Type B pancreatic cell (in vitro differentiated cells): Measurements from ENCODE around the gene SERINC5. TPM values are rescaled to one million over a fixed set of nuclear protein-coding genes. Genes with fewer than 3 reads are reported as not detected.
"Not testable (repeated sequence)": the region's sequence is repeated elsewhere in the genome, so short reads cannot be mapped to it uniquely, and the experiment has no call there.

Experiments
- DNase-seq: peaks from one replicate; pipeline ENCODE4 v3.0.0; 2021; ENCODE audit warnings: mixed read lengths; ENCODE audit not compliant: unreplicated experiment; ENCODE audit errors: extremely low spot score
- H3K27ac Mint-ChIP-seq: 2 replicates; pipeline ENCODE4 v1.8.0; 2021; ENCODE audit warnings: mild to moderate bottlenecking, mixed read lengths
- H3K27me3 Mint-ChIP-seq: 2 replicates; pipeline ENCODE4 v1.8.0; 2021; ENCODE audit warnings: mixed read lengths
- H3K36me3 Mint-ChIP-seq: 2 replicates; pipeline ENCODE4 v1.8.0; 2021; ENCODE audit warnings: mixed read lengths
- H3K4me1 Mint-ChIP-seq: one replicate; pipeline ENCODE4 v1.8.0; 2021; ENCODE audit warnings: mixed read lengths; ENCODE audit not compliant: unreplicated experiment
- H3K4me3 Mint-ChIP-seq: 2 replicates; pipeline ENCODE4 v1.8.0; 2021; ENCODE audit warnings: mild to moderate bottlenecking, mixed read lengths
- H3K9me3 Mint-ChIP-seq: 2 replicates; pipeline ENCODE4 v1.8.0; 2021; ENCODE audit warnings: mixed read lengths
- long read RNA-seq: library from polyadenylated mRNA; unstranded; transcript quantifications from one replicate; pipeline ENCODE4 v2.0.0, GENCODE V29; 2020
- total RNA-seq: library from RNA; stranded (reverse); gene quantifications from 2 replicates; pipeline ENCODE4 v1.2.1, GENCODE V29; 2021; ENCODE audit warnings: low replicate concordance
- TF ChIP-seq, protein P1 (sequence below): fragments of 200-600 bp; sonication (generic); conservative IDR thresholded peaks from 2 replicates; pipeline ENCODE4 v1.5.0; 2021; ENCODE audit warnings: antibody characterized with exemption, mild to moderate bottlenecking

SERINC5 gene
- 59.0 and 161 TPM in 2 replicates for total RNA-seq
- long read RNA-seq, full-length matches to known transcripts = 59 of 119 reads
- long read RNA-seq, partial matches to known transcripts = 16 of 119 reads
- long read RNA-seq, other reads (novel, unspliced or antisense) = 44 of 119 reads

DNA sequence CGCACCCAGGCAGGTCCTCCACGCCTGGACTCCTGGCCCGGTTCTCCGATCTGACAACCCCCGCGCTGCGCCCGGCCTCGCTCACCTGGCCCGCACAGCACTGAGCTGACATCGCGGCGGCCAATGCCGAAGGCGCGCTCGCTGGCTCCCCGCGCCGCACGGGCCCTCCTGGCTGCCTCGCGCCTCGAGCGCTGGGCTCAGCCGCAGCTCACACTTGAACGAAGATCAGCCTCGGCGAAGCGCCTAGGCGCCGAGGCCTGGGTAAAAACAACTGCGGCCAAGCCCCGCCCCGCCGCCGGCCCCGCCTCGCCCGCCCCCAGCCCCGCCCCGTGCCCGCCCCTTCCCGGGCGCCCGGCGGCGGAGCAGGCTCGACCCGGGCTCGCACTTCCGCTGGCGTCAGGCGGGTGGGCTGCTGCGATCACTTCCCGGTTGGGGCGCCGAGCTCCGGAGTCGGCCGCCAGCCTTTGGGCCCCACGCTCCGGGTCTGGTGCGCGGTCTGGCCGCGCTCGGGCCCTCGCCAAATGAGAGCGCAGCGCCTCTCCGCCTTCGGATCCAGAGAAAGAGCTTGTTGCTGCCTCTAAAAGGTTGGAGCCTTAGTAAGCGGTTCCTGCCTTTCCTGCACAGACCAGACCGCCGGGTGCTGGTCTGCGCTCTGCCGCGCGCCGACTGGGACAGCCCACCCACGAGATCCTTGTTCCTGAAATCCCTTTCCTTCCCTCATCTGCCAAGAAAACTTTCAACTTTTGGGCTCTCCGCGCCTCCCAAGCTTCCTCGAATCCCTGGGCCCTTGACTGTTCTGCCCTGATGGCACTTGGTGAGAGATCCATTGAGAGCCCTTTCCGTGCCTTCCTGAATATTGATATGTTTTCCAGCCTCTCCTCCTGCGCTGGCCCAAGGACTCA lies at the start of gene SERINC5:
TSS of gene SERINC5 (minus strand) at position 238 of the 902 bp plus-strand sequence. CDS start at position 112, 126 bp downstream.
- H3K36me3 Mint-ChIP-seq = peaks cover 7% of the 10 kb centered on the region
- H3K4me3 Mint-ChIP-seq = peak within 1 kb of the TSS; percentile 97
- no peaks in the 10 kb centered on the region for H3K9me3 Mint-ChIP-seq
- H3K27ac Mint-ChIP-seq = peak within 1 kb of the TSS; percentile 98
- H3K4me1 Mint-ChIP-seq = peaks cover 32% of the 10 kb centered on the region
- no peaks in the 10 kb centered on the region for H3K27me3 Mint-ChIP-seq
- DNase-seq = peak; percentile 84
- TF ChIP-seq, protein P1, sequence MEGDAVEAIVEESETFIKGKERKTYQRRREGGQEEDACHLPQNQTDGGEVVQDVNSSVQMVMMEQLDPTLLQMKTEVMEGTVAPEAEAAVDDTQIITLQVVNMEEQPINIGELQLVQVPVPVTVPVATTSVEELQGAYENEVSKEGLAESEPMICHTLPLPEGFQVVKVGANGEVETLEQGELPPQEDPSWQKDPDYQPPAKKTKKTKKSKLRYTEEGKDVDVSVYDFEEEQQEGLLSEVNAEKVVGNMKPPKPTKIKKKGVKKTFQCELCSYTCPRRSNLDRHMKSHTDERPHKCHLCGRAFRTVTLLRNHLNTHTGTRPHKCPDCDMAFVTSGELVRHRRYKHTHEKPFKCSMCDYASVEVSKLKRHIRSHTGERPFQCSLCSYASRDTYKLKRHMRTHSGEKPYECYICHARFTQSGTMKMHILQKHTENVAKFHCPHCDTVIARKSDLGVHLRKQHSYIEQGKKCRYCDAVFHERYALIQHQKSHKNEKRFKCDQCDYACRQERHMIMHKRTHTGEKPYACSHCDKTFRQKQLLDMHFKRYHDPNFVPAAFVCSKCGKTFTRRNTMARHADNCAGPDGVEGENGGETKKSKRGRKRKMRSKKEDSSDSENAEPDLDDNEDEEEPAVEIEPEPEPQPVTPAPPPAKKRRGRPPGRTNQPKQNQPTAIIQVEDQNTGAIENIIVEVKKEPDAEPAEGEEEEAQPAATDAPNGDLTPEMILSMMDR = no peak

DNA sequence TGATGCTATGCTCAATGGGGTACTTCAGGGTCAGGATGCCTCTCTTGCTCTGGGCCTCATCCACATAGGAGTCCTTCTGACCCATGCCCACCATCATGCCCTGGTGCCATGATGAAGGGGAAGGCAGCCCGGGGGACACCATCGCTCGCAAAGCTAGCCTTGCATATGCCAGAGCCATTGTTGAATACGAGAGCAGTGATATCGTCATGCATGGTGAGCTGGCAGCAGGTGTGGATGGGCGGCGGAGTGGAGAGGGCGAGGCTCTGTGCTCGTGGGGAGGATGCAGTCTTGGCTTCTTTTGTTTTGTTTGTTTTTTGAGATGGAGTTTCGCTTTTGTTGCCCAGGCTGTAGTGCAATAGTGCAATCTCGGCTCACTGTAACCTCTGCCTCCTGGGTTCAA lies 46.8 kb upstream of the SERINC5 start:
- no peaks in the 10 kb centered on the region for H3K36me3 Mint-ChIP-seq
- no peak for DNase-seq
- H3K27me3 Mint-ChIP-seq = no peaks in the 10 kb centered on the region
- H3K27ac Mint-ChIP-seq = no peak overlapping the region
- TF ChIP-seq, protein P1 = no peak
- H3K4me1 Mint-ChIP-seq = no peaks in the 10 kb centered on the region
- no peak overlapping the region for H3K4me3 Mint-ChIP-seq
- H3K9me3 Mint-ChIP-seq = peaks cover 5% of the 10 kb centered on the region

DNA sequence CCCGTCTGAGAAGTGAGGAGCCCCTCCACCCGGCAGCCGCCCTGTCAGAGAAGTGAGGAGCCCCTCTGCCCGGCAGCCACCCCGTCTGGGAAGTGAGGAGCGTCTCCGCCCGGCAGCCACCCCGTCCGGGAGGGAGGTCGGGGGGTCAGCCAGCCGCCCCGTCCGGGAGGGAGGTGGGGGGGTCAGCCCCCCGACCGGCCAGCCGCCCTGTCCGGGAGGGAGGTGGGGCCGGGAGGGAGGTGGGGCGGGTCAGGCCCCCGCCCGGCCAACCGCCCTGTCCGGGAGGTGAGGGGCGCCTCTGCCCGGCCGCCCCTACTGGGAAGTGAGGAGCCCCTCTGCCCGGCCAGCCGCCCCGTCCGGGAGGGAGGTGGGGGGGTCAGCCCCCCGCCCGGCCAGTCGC lies 45.5 kb upstream of the SERINC5 start:
- DNase-seq, H3K27ac Mint-ChIP-seq, H3K27me3 Mint-ChIP-seq, H3K4me1 Mint-ChIP-seq, H3K36me3 Mint-ChIP-seq, H3K9me3 Mint-ChIP-seq, H3K4me3 Mint-ChIP-seq: not testable (repeated sequence)

DNA sequence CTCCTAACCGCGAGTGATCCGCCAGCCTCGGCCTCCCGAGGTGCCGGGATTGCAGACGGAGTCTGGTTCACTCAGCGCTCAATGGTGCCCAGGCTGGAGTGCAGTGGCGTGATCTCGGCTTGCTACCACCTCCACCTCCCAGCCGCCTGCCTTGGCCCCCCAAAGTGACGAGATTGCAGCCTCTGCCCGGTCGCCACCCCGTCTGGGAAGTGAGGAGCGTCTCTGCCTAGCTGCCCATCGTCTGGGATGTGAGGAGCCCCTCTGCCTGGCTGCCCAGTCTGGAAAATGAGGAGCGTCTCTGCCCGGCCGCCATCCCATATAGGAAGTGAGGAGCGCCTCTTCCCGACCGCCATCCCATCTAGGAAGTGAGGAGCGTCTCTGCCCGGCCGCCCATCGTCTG lies 44.9 kb upstream of the SERINC5 start:
- not testable (repeated sequence) for H3K27ac Mint-ChIP-seq, H3K9me3 Mint-ChIP-seq, DNase-seq, H3K4me1 Mint-ChIP-seq, H3K27me3 Mint-ChIP-seq, H3K36me3 Mint-ChIP-seq, H3K4me3 Mint-ChIP-seq

DNA sequence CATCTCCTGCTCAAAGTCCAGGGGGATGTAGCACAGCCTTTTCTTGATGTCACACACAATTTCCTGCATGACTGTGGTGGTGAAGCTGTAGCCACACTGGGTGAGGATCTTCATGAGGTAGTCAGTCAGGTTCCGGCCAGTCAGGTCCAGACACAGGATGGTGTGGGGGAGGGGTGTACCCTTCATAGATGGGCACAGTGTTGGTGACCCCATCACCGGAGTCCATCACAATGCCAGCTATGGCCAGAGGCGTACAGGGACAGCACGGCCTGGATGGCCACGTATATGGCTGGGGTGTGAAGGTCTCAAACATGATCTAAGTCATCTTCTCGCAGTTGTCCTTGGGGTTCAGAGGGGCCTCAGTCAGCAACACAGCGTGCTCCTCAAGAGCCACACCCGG lies 44.3 kb upstream of the SERINC5 start:
- Mint-ChIP-seq H3K9me3 (peaks cover 5% of the 10 kb centered on the region), H3K27me3 (no peaks in the 10 kb centered on the region), H3K4me1 (no peaks in the 10 kb centered on the region), H3K4me3 (no peak overlapping the region), H3K36me3 (no peaks in the 10 kb centered on the region), H3K27ac (no peak overlapping the region)
- DNase-seq = no peak
- TF ChIP-seq, protein P1 = no peak

DNA sequence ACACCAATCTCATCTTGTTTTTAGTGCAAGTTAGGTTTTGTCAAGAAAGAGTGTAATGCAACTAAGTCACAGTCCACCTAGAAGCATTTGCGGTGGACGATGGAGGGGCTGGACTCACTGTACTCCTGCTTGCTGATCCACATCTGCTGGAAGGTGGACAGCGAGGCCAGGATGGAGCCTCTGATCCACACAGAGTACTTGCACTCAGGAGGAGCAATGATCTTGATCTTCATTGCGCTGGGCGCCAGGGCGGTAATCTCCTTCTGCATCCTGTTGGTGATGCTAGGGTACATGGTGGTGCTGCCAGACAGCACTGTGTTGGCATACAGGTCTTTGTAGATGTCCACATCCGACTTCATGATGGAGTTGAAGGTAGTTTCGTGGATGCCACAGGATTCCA lies 43.8 kb upstream of the SERINC5 start:
- Mint-ChIP-seq H3K27me3 (no peaks in the 10 kb centered on the region), H3K4me3 (no peak overlapping the region), H3K4me1 (no peaks in the 10 kb centered on the region), H3K27ac (no peak overlapping the region), H3K36me3 (no peaks in the 10 kb centered on the region), H3K9me3 (peaks cover 5% of the 10 kb centered on the region)
- DNase-seq = no peak
- TF ChIP-seq, protein P1 = no peak
